ENCODE data around the gene CFAP20DC.
"Not testable (repeated sequence)": the region's sequence is repeated elsewhere in the genome, so short reads cannot be mapped to it uniquely, and the experiment has no call there.

Gene CFAP20DC

GRCh38 chr3:58751235-58751634, 298.6 kb downstream of the CFAP20DC start:
- no peak for DNase-seq (ENCODE audit: low read depth in 2 of 2, low spot score in 1 of 2)

- DNase-seq (ENCODE audit: low read depth in 2 of 2, low spot score in 1 of 2), result no peak
These were observed 299.9 kb downstream of the CFAP20DC start for GRCh38 chr3:58749948-58750347.

DNA sequence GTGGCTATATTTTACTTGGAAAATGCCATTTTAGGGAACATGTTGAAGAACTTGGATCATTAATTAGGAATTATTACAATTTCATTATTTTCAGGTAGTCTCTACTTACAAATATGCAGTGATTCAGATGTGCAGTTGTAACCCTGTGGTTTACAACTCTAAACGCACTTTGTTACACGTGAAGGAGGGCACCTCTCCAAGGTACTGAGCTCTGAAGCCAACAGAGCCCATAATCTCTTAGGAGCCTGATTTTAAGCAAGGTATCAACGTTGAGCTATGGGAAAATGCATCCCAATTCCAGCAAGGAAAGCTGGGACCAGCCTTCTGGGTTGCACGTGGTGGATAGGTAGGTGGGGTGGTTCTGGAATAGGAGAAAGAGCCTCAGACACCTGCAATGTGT, 301.8 kb downstream of the CFAP20DC start:
- DNase-seq (ENCODE audit: low read depth in 2 of 2, low spot score in 1 of 2), result no peak

DNA sequence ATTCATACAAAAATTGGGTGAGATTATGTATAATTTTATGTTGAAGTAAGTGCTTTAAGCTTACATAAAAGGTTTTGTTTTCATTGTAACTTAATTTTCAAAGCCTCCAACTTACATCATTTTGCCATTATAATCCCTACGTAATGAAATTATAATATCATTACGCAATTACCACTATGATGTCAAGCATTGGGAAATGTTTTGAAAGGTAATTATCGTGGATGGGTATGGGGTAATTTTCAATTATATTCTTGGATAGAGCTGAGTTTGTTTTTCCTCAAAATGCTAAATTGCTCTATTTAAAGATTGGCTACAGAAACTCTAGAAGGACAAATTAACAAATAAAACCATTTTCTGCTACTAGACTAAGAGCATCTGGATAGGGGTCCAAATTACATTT, 303.1 kb downstream of the CFAP20DC start:
- no peak for DNase-seq (ENCODE audit: low read depth in 2 of 2, low spot score in 1 of 2)

GRCh38 chr3:58743296-58743695, 306.5 kb downstream of the CFAP20DC start:
- DNase-seq (ENCODE audit: low read depth in 2 of 2, low spot score in 1 of 2), result no peak

DNA sequence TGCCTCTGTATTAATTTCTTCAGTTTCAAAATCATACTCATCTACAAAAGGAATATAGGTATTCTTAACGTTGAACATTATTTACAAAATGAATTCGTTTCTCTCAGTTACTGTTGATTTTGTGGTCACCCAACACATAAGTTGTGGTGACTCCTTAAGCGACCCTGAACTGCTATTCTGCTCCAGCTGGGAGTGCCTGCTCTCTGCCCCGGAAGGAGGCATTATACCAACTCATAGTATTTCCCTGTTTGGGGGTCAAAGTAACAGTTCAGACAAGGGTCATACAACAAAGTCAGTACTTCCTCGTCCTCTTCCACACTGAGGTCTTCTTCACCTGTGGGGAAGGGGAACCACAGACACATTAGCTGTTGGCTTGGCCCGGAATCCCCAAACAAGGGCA, 307.6 kb downstream of the CFAP20DC start:
- no peak for DNase-seq (ENCODE audit: low read depth in 2 of 2, low spot score in 1 of 2)

DNA sequence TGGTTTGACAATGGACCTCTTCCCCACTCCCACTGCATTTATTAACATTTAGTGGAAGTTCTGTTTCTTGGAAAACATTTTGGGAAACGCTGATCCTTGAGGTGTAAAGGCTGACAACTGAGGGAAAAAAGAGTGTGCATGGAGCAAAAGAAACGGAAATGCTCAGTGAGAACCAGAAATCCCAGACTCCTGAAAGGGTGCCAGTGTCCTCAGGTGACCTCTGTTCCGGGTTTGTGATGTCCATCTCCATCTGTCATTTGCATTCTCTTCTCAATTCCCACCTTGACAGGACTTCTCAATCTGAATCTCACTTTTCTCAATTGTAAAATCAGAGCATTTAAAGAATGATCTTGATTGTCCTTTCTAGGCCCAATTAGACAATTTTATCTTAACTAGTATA, 312.2 kb downstream of the CFAP20DC start:
- DNase-seq (ENCODE audit: low read depth in 2 of 2, low spot score in 1 of 2), result no peak

GRCh38 chr3:58731673-58732072, 318.2 kb downstream of the CFAP20DC start:
- no peak for DNase-seq (ENCODE audit: low read depth in 2 of 2, low spot score in 1 of 2)

DNA sequence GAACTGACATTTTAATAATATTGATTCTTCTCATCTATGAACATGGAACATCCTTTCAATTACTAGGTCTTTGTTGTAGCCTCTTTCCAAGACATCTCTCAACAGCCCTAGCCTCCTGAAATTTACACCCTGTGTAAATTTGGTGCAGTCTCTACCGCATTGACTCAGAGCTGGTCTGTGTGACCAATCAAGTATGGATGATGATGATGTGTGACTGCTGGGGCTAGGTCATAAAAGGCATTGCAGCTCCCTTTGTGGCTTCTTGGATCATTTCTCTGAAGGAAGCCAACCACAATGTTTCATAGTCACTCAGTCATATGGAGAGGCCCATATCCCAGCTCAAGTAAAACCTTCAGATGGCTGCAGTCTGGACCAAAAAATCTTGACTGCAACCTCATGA, 321.1 kb downstream of the CFAP20DC start:
- no peak for DNase-seq (ENCODE audit: low read depth in 2 of 2, low spot score in 1 of 2)

DNA sequence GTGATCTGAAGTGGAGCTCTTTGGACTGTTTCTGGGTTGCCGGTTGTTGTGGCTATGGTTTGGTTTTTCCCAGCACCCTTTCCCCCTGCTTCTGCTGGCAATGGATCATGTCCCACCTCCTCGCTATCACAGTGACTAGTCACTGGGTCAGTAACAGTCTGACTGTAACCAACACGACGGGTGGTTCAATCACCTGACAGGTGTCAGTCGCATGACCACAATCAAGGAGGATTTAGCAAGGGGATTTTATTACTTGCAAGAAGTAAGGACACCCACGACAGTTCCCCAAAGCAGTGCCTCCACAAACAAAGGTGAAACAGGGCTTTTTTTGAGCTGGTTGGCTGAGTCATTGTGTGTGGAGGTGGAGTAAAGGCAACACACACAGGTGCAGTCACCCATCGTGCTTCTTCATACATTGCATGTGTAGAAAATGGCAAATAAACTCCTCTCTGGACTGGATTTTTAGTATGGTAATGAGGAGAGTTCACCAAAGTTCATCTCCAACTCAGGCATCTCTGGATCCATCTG, 324.4 kb downstream of the CFAP20DC start:
- no peak for DNase-seq (ENCODE audit: low read depth in 2 of 2, low spot score in 1 of 2)

DNA sequence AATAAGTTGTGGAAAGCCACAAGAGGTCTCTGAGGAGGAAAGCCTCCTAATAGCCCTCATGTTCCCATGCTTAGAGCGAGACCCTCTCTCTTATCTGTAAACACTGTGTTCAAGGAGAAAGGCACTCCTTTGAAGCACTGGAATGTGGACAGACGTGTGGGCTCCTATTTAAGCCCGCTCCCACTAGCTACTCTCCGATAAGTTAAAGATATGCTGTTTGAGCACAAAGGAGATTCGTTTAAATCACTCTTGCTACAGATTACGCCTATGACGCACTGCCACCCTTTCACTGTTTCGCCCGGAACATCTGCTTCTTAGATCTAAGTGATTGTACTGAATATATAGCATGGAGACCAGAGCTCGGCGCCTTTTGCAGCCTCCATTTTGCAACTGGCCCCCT, 325.5 kb downstream of the CFAP20DC start:
- DNase-seq (ENCODE audit: low read depth in 2 of 2, low spot score in 1 of 2), result no peak

GRCh38 chr3:58723173-58723572, 326.7 kb downstream of the CFAP20DC start:
- no peak for DNase-seq (ENCODE audit: low read depth in 2 of 2, low spot score in 1 of 2)

DNA sequence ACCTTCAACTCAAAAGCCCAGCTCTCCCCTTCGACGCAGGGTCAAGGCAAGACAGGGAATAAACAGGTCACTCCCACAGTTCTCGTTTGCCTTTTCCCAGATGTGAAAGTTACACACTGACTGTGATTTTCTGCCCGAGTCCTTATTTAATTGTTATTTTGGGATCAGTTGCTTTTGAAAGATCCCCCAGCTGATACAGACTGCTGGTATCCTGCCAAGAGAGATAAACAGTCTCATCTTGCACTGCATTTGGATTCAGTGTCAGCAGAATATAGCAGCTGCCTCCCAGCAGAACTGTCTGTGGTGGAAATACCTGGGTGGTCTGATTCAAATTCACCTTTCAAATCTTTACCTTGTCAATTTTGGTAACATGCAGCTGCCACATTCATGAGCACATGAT, 327.3 kb downstream of the CFAP20DC start:
- DNase-seq (ENCODE audit: low read depth in 2 of 2, low spot score in 1 of 2), result no peak

- no peak for DNase-seq (ENCODE audit: low read depth in 2 of 2, low spot score in 1 of 2)
These were observed 329.3 kb downstream of the CFAP20DC start for GRCh38 chr3:58720526-58720925.

- no peak for DNase-seq (ENCODE audit: low read depth in 2 of 2, low spot score in 1 of 2)
These were observed 330.1 kb downstream of the CFAP20DC start for GRCh38 chr3:58719684-58720083.

- DNase-seq (ENCODE audit: low read depth in 2 of 2, low spot score in 1 of 2), result no peak
These were observed 336.0 kb downstream of the CFAP20DC start for GRCh38 chr3:58713715-58714401.

DNA sequence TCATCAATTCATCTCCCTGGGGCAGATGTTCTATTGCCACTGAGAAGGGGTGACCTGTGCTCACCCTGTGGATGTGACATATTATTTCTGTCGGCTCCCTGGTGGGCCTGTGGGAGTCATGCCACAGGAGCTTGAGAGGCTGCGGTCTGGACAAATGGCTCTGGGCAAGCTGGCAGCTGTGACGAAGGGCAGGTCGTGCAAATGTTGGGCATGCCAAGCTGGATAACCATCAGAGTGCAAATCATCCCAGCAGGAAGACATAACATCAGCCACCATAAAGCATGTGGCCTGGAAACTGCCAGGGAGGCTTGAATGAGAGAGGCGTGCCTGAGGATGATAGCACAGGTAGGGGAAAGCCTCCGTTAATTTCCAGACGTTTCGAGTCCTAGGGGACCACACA, 338.0 kb downstream of the CFAP20DC start:
- DNase-seq (ENCODE audit: low read depth in 2 of 2, low spot score in 1 of 2), result no peak

- not testable (repeated sequence) for DNase-seq (ENCODE audit: low read depth in 2 of 2, low spot score in 1 of 2)
These were observed 340.8 kb downstream of the CFAP20DC start for GRCh38 chr3:58708983-58709382.

- no peak for DNase-seq (ENCODE audit: low read depth in 2 of 2, low spot score in 1 of 2)
These were observed 341.6 kb downstream of the CFAP20DC start for GRCh38 chr3:58708116-58708791.

DNA sequence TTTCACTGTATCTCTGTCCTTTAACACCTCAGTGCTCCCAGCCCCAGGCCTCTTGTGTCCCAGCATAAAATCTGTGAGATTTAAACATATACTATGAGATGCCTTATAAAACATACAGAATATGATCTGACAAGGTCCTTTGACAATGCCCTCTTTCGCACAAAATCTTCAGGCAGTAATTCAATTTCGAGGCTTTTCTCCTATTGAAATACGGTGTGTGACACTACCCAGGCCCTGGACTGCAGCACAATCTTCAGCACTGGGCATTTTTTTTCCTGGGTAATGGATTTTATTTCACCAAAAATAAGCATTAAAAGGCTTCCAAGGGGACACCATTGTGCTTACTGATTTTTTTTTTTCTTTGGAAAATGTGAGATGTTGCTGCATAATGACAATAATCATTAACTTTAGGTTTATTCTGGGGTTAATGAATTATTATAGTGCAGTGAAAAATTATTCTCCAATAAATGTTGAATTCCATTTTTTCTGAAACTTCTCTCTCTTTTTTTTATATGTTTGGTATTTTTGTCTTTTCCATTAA, 342.4 kb downstream of the CFAP20DC start:
- DNase-seq (ENCODE audit: low read depth in 2 of 2, low spot score in 1 of 2), result no peak

GRCh38 chr3:58706395-58707167, 343.2 kb downstream of the CFAP20DC start:
- no peak for DNase-seq (ENCODE audit: low read depth in 2 of 2, low spot score in 1 of 2)

DNA sequence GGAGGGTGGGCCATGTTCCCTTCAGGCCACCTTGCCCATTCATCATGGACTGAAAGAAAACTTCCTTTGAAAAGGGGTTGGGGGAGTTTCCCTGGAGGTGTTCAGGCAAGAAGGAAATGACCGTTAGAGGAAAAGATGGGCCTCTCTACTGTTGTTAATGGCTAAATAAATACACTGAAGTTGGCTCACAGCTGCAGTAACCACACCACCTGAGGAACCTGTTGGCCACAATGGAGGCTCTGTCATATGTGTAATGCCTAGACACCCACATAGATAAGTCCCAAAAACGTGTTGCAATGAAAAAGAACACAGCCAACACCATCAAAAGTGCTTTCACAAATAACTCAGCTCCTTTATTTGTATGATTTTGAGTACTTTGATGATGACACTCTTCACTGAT, 345.1 kb downstream of the CFAP20DC start:
- DNase-seq (ENCODE audit: low read depth in 2 of 2, low spot score in 1 of 2), result no peak

Measured in stimulated activated CD8-positive, alpha-beta memory T cell treated with anti-CD3 and anti-CD28 coated beads, Interleukin-4, amount 100 ng/mL, for 4 hours (primary cell).